AG04449 (cell line): ENCODE data around the gene XKR7.

Source experiments
- CTCF ChIA-PET: fragments of 350-600 bp; formaldehyde crosslinking; extraction: SDS; loops from one replicate; lab custom pipeline; 2021; ENCODE audit warnings: antibody characterized with exemption; lab: Yijun Ruan, JAX
- POLR2A ChIA-PET: fragments of 400-600, 350-600 bp; formaldehyde crosslinking; extraction: SDS; loops from one replicate; lab custom pipeline; 2020; ENCODE audit warnings: antibody characterized with exemption, inconsistent platforms; lab: Yijun Ruan, JAX
- DNase-seq: peaks from one replicate; pipeline ENCODE4 v3.0.0-alpha.2; 2010; ENCODE audit warnings: low read depth, low spot score
- H3K4me3 ChIP-seq: 2 replicates; pipeline ENCODE4 v1.5.1; 2011; ENCODE audit warnings: low read depth, mild to moderate bottlenecking, control low read depth, low read length
- TF ChIP-seq, protein P1 (sequence below): IDR thresholded peaks from one replicate; pipeline ENCODE4 v1.5.1; 2011; ENCODE audit warnings: mild to moderate bottlenecking, moderate library complexity, low read length, control low read depth, inconsistent platforms; ENCODE audit not compliant: insufficient read depth; ENCODE audit errors: missing control alignments

The XKR7 gene

DNA sequence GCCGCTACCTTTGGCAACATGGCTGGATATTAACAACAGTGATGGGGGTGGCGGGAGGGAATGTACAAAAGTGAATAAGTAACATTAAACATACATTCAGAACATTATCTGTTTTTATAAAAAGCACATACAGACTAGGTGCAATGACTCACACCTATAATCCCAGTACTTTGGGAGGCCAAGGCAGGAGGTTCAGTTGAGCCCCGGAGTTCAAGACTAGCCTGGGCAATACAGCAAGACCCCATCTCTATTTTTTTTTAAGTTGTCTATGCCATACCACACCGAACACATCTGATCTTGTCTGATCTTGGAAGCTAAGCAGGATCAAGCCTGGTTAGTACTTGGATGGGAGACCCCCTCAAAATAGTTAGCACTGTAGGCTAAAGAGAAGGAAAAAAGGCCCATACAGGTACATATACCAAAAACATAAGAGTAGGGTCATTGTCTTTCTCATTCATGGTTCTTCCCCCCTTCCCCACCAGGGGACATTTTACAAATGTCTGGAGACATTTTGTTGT is 82.4 kb downstream of the XKR7 start:
- POLR2A ChIA-PET: no interaction called here
- CTCF ChIA-PET: interaction anchor here (1.1 kb wide), 1 partner anchor 19 kb away, joined by 3 read pairs; no protein-coding TSS in a partner anchor
- TF ChIP-seq, protein P1, sequence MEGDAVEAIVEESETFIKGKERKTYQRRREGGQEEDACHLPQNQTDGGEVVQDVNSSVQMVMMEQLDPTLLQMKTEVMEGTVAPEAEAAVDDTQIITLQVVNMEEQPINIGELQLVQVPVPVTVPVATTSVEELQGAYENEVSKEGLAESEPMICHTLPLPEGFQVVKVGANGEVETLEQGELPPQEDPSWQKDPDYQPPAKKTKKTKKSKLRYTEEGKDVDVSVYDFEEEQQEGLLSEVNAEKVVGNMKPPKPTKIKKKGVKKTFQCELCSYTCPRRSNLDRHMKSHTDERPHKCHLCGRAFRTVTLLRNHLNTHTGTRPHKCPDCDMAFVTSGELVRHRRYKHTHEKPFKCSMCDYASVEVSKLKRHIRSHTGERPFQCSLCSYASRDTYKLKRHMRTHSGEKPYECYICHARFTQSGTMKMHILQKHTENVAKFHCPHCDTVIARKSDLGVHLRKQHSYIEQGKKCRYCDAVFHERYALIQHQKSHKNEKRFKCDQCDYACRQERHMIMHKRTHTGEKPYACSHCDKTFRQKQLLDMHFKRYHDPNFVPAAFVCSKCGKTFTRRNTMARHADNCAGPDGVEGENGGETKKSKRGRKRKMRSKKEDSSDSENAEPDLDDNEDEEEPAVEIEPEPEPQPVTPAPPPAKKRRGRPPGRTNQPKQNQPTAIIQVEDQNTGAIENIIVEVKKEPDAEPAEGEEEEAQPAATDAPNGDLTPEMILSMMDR: no peak
- no peak for DNase-seq
- no peak overlapping the region for H3K4me3 ChIP-seq

DNA sequence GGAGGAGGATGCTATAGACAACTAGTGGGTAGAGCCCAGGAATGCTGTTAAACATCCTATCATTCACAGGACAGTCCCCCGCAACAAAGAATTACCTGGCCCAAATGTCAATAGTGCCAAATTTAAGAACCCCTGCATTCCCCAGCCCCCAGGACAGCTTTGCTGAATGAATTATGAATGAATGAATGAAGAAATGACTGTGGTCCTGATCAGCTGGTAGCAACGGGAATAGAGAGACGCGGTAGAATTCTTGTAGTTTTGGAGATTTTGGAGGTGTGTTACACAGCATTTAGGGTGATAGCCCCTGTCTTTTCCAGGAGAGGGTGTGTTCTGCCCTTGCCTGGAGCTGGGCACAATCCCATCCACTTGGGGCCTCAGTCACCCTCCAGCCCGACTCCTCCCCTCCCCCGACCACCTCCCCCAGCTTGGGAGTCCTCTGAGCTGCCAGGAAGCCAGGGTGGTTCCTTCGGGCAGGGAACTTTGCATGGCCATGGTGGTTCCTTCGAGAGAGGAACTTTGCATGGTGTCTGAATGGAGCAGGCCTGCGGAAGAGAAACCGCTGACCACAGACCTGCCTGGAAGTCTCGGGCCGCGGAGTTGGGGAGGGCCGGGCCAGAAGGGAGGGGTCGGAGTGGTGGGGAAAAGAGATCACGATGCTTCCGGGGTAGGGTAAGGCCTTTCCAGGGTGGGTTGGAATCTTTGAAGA is 83.1 kb downstream of the XKR7 start:
- no peak for DNase-seq
- ChIA-PET CTCF (interaction anchor here (0.7 to 1.1 kb wide), 2 partner anchors 20 to 42 kb away, joined by 3 read pairs; no protein-coding TSS in a partner anchor), POLR2A (no interaction called here)
- H3K4me3 ChIP-seq: no peak overlapping the region
- TF ChIP-seq, protein P1: no peak

DNA sequence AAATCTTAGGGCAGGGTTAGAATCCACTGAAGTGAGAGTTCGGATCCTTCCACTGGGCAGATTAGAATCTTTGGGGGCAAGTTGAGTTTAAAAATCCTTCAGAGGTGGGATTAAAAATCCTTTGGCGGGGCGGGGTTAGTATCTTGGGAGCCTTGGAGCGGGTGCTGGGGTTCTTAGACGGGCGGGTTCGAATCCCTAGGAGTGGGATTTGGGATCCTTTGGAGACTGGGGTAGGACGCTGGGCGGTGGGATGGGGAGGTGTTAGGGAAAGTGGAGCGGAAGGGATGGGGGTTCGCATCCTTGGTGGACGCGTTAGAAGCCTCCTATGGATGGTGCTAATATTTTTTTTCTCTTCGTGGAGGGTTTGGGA is 83.8 kb downstream of the XKR7 start:
- TF ChIP-seq, protein P1: no peak

DNA sequence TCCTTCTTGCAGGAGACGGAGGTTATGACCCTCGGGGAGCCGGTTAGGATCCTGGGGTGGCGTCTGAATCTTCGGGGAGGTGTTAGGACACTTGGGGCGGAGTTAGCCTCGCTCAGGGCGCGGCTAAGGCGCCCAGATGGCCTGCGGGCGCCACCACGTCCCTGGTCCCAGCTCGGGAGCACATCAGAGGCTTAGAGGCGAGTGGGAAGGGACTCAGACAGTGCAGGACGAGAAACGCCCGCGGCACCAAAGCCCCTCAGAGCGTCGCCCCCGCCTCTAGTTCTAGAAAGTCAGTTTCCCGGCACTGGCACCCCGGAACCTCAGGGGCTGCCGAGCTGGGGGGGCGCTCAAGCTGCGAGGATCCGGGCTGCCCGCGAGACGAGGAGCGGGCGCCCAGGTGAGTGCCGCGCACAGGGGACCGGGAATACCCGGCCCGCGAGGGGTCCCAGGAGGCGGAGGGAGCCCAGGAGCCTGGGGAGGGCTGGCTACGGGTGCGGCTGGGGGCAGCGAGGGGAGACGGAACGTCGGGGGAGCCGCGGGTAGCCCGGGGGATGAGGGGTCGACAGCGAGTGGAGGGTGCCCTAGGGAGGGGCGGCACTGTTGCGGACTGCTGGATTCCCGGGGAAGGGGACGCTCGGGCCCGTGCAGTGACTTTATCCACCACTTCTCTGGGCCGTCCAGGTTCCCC is 84.3 kb downstream of the XKR7 start, which contains the start of gene HCK:
Gene HCK, plus strand, starts transcription at position 153 of the 688 bp plus-strand sequence.
- ChIA-PET POLR2A (no interaction called here), CTCF (no interaction called here)
- TF ChIP-seq, protein P1: no peak
- no peak for DNase-seq
- no peak within 1 kb of the TSS for H3K4me3 ChIP-seq

More for the DNA sequence above, 83.8 kb downstream of the XKR7 start:
- ChIA-PET CTCF (interaction anchor here (0.7 kb wide), 1 partner anchor 41 kb away, joined by 3 read pairs; no protein-coding TSS in a partner anchor), POLR2A (no interaction called here)
- H3K4me3 ChIP-seq: no peak overlapping the region
- no peak for DNase-seq

DNA sequence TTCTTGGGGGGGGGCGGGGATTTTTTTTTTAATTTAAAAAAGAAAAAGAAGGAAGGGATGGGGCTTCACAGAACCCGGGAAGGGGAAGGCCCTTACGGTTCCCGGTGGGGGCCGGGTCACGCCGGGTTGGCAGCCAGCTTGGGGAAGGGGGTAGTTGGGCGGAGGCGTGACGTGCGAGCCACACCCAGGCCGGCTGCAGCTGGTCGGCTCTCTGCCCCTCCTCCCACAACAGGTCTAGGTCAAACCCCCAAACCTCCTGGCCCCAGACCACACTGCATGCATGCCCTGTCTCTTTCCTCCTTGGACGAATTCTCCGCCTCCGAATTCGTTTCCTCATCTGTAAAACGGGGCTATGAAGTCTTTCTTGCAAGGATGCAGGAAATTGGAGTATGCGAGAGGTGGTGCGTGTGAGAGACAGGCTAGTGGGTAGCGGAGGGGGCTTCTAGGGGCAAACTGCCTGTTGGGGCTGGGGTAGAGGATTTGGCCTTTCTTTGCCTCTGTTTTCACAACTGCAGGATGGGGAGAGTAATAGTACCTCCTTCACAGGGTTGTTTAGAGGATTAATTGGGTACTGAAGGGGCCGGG is 84.9 kb downstream of the XKR7 start:
- TF ChIP-seq, protein P1: no peak
- POLR2A ChIA-PET: interaction anchor here (0.7 kb wide), 1 partner anchor 10 kb away, joined by 3 read pairs; no protein-coding TSS in a partner anchor
- DNase-seq: no peak
- no peak overlapping the region for H3K4me3 ChIP-seq
- CTCF ChIA-PET: interaction anchor here (1.2 kb wide), 1 partner anchor 22 kb away, joined by 4 read pairs; no protein-coding TSS in a partner anchor
